Right lung (tissue), 5 donors: Measurements from ENCODE around the gene HASPIN. TPM values are rescaled to one million over a fixed set of nuclear protein-coding genes. Genes with fewer than 3 reads are reported as not detected.

Experiments
- DNase-seq, 2 donors: peaks; one replicate each; pipeline ENCODE4 v3.0.0-alpha.2; 2013
- polyA plus RNA-seq, 5 donors: library from polyadenylated mRNA; unstranded; fragments of 120-200 nt; gene quantifications; one replicate each; pipeline versions ENCODE4 v1.2.1 to v1.2.3, GENCODE V29; 2013; ENCODE audit warnings: inconsistent platforms in 1 of 5, low replicate concordance in 1 of 5; ENCODE audit not compliant: insufficient read length in 5 of 5, insufficient read depth in 1 of 5

The HASPIN gene
- polyA plus RNA-seq, 5 donors = 2.1 to 3.8 (median 2.5) TPM

- DNase-seq = no peak
Observed at GRCh38 chr17:3762922-3763776, 39.4 kb downstream of the HASPIN start.

- no peak for DNase-seq
Observed at GRCh38 chr17:3763777-3764170, 40.1 kb downstream of the HASPIN start.

- no peak for DNase-seq
Observed at GRCh38 chr17:3765981-3766380, 42.3 kb downstream of the HASPIN start.

GRCh38 chr17:3766779-3767178 is 43.1 kb downstream of the HASPIN start:
- DNase-seq = no peak

- no peak for DNase-seq
Observed at GRCh38 chr17:3768341-3768740, 44.6 kb downstream of the HASPIN start.

- DNase-seq = no peak
Observed at GRCh38 chr17:3768769-3769168, 45.1 kb downstream of the HASPIN start.

- DNase-seq = no peak
Observed at GRCh38 chr17:3770466-3770865, 46.8 kb downstream of the HASPIN start.

GRCh38 chr17:3771140-3771539 is 47.4 kb downstream of the HASPIN start:
- DNase-seq = no peak

GRCh38 chr17:3772764-3773163 is 49.1 kb downstream of the HASPIN start:
- no peak for DNase-seq

GRCh38 chr17:3773511-3773910 is 49.8 kb downstream of the HASPIN start:
- DNase-seq = no peak

GRCh38 chr17:3773966-3774365 is 50.3 kb downstream of the HASPIN start:
- no peak for DNase-seq

Other genes with a start within 250 kb of the HASPIN start
- gene ASPA, start 247.9 kb upstream of the HASPIN start, polyA plus RNA-seq = 10 to 100 TPM; 23.7 to 73.8 (median 65.8) TPM
- gene TRPV3, start 166.1 kb upstream of the HASPIN start, polyA plus RNA-seq = 1 to 10 TPM; 1.3 to 4.0 (median 2.2) TPM
- gene TRPV1, start 114.5 kb upstream of the HASPIN start, polyA plus RNA-seq = 10 to 100 TPM in 2 of 5 donors, 1 to 10 TPM in 3; 7.6 to 10.7 (median 9.8) TPM
- gene SHPK, start 87.7 kb upstream of the HASPIN start, polyA plus RNA-seq = 10 to 100 TPM; 11.4 to 14.7 (median 13.3) TPM
- gene CTNS, start 87.1 kb upstream of the HASPIN start, polyA plus RNA-seq = 10 to 100 TPM; 10.1 to 13.8 (median 12.1) TPM
- gene TAX1BP3, start 55.3 kb upstream of the HASPIN start, polyA plus RNA-seq = 100 to 1,000 TPM in 1 of 5 donors, 10 to 100 TPM in 4; 61.0 to 110 (median 67.3) TPM
- gene EMC6, start 55.1 kb upstream of the HASPIN start, polyA plus RNA-seq = 10 to 100 TPM; 17.8 to 30.8 (median 20.5) TPM
- 1 to 10 TPM in 1 of 5 donors, under 1 TPM in 3, not detected in 1; 0.12 to 1.8 (median 0.24) TPM for gene P2RX5, start 27.7 kb upstream of the HASPIN start, polyA plus RNA-seq
- 10 to 100 TPM; 34.4 to 44.2 (median 40.8) TPM for gene ITGAE, start 77.3 kb downstream of the HASPIN start, polyA plus RNA-seq
- 100 to 1,000 TPM in 2 of 5 donors, 10 to 100 TPM in 3; 83.5 to 115 (median 98.5) TPM for gene NCBP3, start 122.3 kb downstream of the HASPIN start, polyA plus RNA-seq
- gene CAMKK1, start 169.2 kb downstream of the HASPIN start, polyA plus RNA-seq = 1 to 10 TPM; 2.5 to 4.7 (median 3.3) TPM
- gene P2RX1, start 192.6 kb downstream of the HASPIN start, polyA plus RNA-seq = 1 to 10 TPM; 1.3 to 2.6 (median 2.0) TPM
- gene ATP2A3, start 240.5 kb downstream of the HASPIN start, polyA plus RNA-seq = 1 to 10 TPM; 4.3 to 9.6 (median 6.2) TPM